Stomach (tissue), 4 donors: ENCODE measurements around the gene MMS22L.

Source experiments
- CTCF ChIP-seq, 7 experiments: fragments of 450-650 bp in 4 of 7; fragments of 200-600 bp in 3 of 7; sonication (generic) in 3 of 7; IDR thresholded peaks; one replicate each; pipeline ENCODE4 v1.5.1; 2016 to 2019; ENCODE audit warnings: antibody characterized with exemption in 7 of 7, control low read depth in 2 of 7, mild to moderate bottlenecking in 1 of 7
- EP300 ChIP-seq: sonication (generic); formaldehyde crosslinking; IDR thresholded peaks from one replicate; pipeline ENCODE4 v1.6.1; 2017; ENCODE audit warnings: antibody characterized with exemption
- POLR2AphosphoS5 ChIP-seq, 3 donors: sonication (generic); formaldehyde crosslinking; IDR thresholded peaks; one replicate each; pipeline ENCODE4 v1.6.1; 2016; ENCODE audit warnings: antibody characterized with exemption in 3 of 3

GRCh38 chr6:97147421-97147820 lies 135.6 kb downstream of the MMS22L start:
- TF ChIP-seq CTCF (IDR thresholded peaks at IDR 0.05) = no peak
- TF ChIP-seq POLR2AphosphoS5 (IDR thresholded peaks at IDR 0.05) = no peak
- no peak for TF ChIP-seq EP300
